IPS-18a (cell line): ENCODE measurements around the gene HSDL2.

ENCODE experiments used
- H3K27ac ChIP-seq: one replicate; pipeline ENCODE4 v1.5.1; 2013; ENCODE audit warnings: low read length
- H3K27me3 ChIP-seq: one replicate; pipeline ENCODE4 v1.6.1; 2013; ENCODE audit warnings: mild to moderate bottlenecking, low read length; ENCODE audit not compliant: control insufficient read depth, insufficient read depth
- H3K36me3 ChIP-seq: one replicate; pipeline ENCODE4 v1.6.1; 2013; ENCODE audit warnings: low read depth, low read length; ENCODE audit not compliant: control insufficient read depth
- H3K4me1 ChIP-seq: one replicate; pipeline ENCODE4 v1.6.1; 2013; ENCODE audit warnings: low read depth, low read length; ENCODE audit not compliant: control insufficient read depth
- H3K4me3 ChIP-seq: one replicate; pipeline ENCODE4 v1.5.1; 2013; ENCODE audit warnings: low read length
- H3K9ac ChIP-seq: one replicate; pipeline ENCODE4 v1.6.1; 2013; ENCODE audit warnings: mild to moderate bottlenecking, low read length, moderate library complexity
- H3K9me3 ChIP-seq: one replicate; pipeline ENCODE4 v1.6.1; 2013; ENCODE audit warnings: low read depth, low read length; ENCODE audit not compliant: control insufficient read depth

HSDL2 gene

GRCh38 chr9:112380102-112380824, at the start of gene HSDL2:
Gene HSDL2, plus strand, starts transcription at chr9:112380108. Its CDS starts 56 bp downstream, at chr9:112380164.
- H3K9me3 ChIP-seq, result no peaks in the 10 kb centered on the region
- H3K4me1 ChIP-seq, result peaks cover 18% of the 10 kb centered on the region

GRCh38 chr9:112331674-112331952, 48.3 kb upstream of the HSDL2 start:
- Histone ChIP-seq H3K27me3 (no peaks in the 10 kb centered on the region), H3K9ac (peak overlapping the region; percentile 64), H3K4me1 (peaks cover 13% of the 10 kb centered on the region), H3K36me3 (no peaks in the 10 kb centered on the region), H3K9me3 (no peaks in the 10 kb centered on the region), H3K27ac (no peak overlapping the region), H3K4me3 (peak overlapping the region; percentile 95)

More at GRCh38 chr9:112380102-112380824, at the start of gene HSDL2:
- Histone ChIP-seq H3K27ac (peak within 1 kb of the TSS; percentile 47), H3K27me3 (no peaks in the 10 kb centered on the region), H3K9ac (peak within 1 kb of the TSS; percentile 85), H3K4me3 (peak within 1 kb of the TSS; percentile 91), H3K36me3 (no peaks in the 10 kb centered on the region)

DNA sequence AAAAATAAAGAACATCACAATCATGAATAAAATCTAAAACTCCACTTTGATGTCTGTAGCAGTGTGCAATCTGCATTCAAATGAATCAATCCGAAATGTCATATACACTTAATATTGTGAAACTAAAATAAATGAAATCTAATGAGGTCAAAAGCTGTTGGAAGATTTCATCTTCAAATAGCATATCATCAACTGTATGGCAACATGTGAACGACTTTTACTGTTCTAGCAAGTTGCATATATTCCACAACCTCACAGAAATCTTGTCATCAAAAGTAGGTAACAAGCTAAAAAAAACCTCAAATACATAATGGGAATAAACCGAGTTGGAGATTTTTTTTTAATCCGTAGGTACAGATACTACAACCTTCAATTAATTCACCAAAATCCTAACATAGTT, 47.7 kb upstream of the HSDL2 start:
- Histone ChIP-seq H3K9ac (peak overlapping the region; percentile 64), H3K36me3 (no peaks in the 10 kb centered on the region), H3K9me3 (no peaks in the 10 kb centered on the region), H3K27me3 (no peaks in the 10 kb centered on the region), H3K4me3 (peak overlapping the region; percentile 95), H3K27ac (no peak overlapping the region), H3K4me1 (peaks cover 13% of the 10 kb centered on the region)

DNA sequence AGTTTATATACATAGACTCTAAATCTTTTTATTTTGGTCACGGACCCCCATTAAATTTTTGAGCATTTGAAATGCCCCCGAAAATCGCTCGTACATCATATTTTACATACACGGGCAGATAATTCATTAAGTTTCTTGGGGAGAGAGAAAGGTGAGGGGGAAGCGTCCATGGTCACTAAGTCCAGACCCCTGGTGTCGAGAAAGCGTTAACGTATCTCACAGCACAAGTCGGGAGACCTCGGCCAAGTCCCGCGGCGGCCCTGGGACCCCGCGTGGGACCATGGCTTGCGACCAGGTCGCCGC, 47.3 kb upstream of the HSDL2 start:
- Histone ChIP-seq H3K9me3 (no peaks in the 10 kb centered on the region), H3K27ac (no peak overlapping the region), H3K36me3 (no peaks in the 10 kb centered on the region), H3K4me1 (peaks cover 13% of the 10 kb centered on the region), H3K4me3 (peak overlapping the region; percentile 95), H3K9ac (peak overlapping the region; percentile 64), H3K27me3 (no peaks in the 10 kb centered on the region)

- Histone ChIP-seq H3K27me3 (no peaks in the 10 kb centered on the region), H3K27ac (no peak within 1 kb of the TSS), H3K4me3 (peak within 1 kb of the TSS; percentile 95), H3K9me3 (no peaks in the 10 kb centered on the region), H3K36me3 (no peaks in the 10 kb centered on the region), H3K4me1 (peaks cover 13% of the 10 kb centered on the region), H3K9ac (peak within 1 kb of the TSS; percentile 73)
Measured at GRCh38 chr9:112332977-112333638, 46.8 kb upstream of the HSDL2 start, which contains the start of gene PTBP3. Gene PTBP3, minus strand, starts transcription at chr9:112333619. Its CDS starts 35,754 bp downstream, at chr9:112297865.

DNA sequence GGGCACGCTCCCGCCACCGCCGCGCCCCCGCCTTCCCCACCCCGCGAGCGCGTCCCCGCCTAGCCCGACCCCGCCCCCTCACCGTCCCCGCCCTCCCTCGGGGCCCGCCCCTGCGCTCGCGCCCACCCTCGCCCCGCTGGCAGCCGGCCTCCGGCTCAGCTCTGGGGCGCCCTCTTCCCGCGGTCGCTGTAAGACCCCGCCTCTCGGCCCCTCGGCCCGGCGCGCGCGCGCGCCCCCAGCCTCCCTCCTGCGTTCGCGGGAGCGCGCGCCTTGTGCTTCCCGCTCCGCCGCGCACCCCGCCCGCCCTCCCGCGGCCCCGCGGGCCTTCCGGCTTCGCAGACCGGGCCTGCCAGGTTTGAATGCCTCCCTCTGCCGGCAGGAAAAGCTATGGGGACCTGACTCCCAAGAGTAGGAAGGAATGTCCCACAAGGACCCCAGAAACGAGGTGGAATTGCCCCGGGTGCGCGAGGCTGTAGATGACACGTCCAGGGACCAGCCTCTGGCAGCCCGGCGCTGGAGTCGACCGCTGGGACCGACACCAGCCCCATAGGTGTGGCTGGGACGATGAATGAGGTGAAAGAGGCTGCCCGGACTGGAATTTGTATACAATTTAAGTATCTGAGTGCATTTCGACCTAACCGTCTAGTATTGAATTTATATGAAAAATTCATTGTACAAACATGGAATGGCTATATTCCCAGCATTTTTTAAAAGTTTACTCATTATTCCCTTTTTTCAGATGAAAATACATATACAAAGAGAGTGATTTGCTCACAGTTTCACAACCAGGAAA, 46.1 kb upstream of the HSDL2 start:
- no peaks in the 10 kb centered on the region for H3K27me3 ChIP-seq
- H3K36me3 ChIP-seq, result no peaks in the 10 kb centered on the region
- no peaks in the 10 kb centered on the region for H3K9me3 ChIP-seq
- H3K4me3 ChIP-seq, result peak overlapping the region; percentile 95
- H3K4me1 ChIP-seq, result peaks cover 13% of the 10 kb centered on the region
- H3K9ac ChIP-seq, result peak overlapping the region; percentile 73
- H3K27ac ChIP-seq, result no peak overlapping the region

DNA sequence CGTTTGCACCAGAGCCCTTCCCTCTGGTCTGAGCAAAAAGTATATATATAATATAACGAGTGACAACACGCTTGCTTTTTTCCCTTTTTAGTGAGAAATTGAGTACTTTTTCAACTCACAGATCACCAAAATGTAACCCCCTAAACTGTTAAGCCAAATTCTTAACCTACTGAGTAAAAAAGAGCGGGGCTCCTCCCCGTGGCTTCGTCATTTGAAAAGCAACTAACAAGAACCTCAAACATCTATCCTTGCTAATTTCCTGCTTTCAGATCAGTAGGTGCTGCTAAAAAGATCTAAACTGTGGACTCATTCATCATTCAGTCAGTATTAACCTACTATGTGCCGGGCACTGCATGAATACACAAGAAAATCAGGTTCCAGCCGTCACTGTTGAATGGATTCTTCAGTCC, 45.5 kb upstream of the HSDL2 start:
- no peak overlapping the region for H3K27ac ChIP-seq
- peak overlapping the region; percentile 72 for H3K4me3 ChIP-seq
- H3K9ac ChIP-seq, result peak overlapping the region; percentile 73
- peaks cover 13% of the 10 kb centered on the region for H3K4me1 ChIP-seq
- no peaks in the 10 kb centered on the region for H3K27me3 ChIP-seq
- H3K9me3 ChIP-seq, result no peaks in the 10 kb centered on the region
- H3K36me3 ChIP-seq, result no peaks in the 10 kb centered on the region

GRCh38 chr9:112337547-112337946, 42.4 kb upstream of the HSDL2 start:
- H3K4me1 ChIP-seq, result no peaks in the 10 kb centered on the region
- H3K9me3 ChIP-seq, result no peaks in the 10 kb centered on the region
- no peak overlapping the region for H3K9ac ChIP-seq
- H3K36me3 ChIP-seq, result no peaks in the 10 kb centered on the region
- H3K27ac ChIP-seq, result no peak overlapping the region
- H3K27me3 ChIP-seq, result no peaks in the 10 kb centered on the region
- H3K4me3 ChIP-seq, result no peak overlapping the region

- Histone ChIP-seq H3K27ac (no peak overlapping the region), H3K36me3 (no peaks in the 10 kb centered on the region), H3K9ac (no peak overlapping the region), H3K4me3 (no peak overlapping the region), H3K4me1 (no peaks in the 10 kb centered on the region), H3K27me3 (no peaks in the 10 kb centered on the region), H3K9me3 (no peaks in the 10 kb centered on the region)
Measured at GRCh38 chr9:112338561-112338960, 41.3 kb upstream of the HSDL2 start.

- no peaks in the 10 kb centered on the region for H3K9me3 ChIP-seq
- no peaks in the 10 kb centered on the region for H3K4me1 ChIP-seq
- H3K27me3 ChIP-seq, result no peaks in the 10 kb centered on the region
- no peak overlapping the region for H3K9ac ChIP-seq
- H3K4me3 ChIP-seq, result no peak overlapping the region
- no peaks in the 10 kb centered on the region for H3K36me3 ChIP-seq
- H3K27ac ChIP-seq, result no peak overlapping the region
Measured at GRCh38 chr9:112339886-112340285, 40.0 kb upstream of the HSDL2 start.

GRCh38 chr9:112341730-112342129, 38.2 kb upstream of the HSDL2 start:
- H3K4me1 ChIP-seq, result no peaks in the 10 kb centered on the region
- H3K4me3 ChIP-seq, result no peak overlapping the region
- H3K27me3 ChIP-seq, result no peaks in the 10 kb centered on the region
- no peaks in the 10 kb centered on the region for H3K9me3 ChIP-seq
- no peaks in the 10 kb centered on the region for H3K36me3 ChIP-seq
- no peak overlapping the region for H3K9ac ChIP-seq
- H3K27ac ChIP-seq, result no peak overlapping the region
